T-cell (primary cell): ENCODE measurements around the gene PCLAF. TPM values are rescaled to one million over a fixed set of nuclear protein-coding genes. Genes with fewer than 3 reads are reported as not detected.

Experiments used
- ATAC-seq, 4 experiments: fragments of 200-7000 bp in 3 of 4; fragments of 150-1000 bp in 1 of 4; cut with Tn5 transposase; replicated peaks in 1 of 4; 1 replicate in 3 of 4; 2 replicates in 1 of 4; pipeline ENCODE4 v1.10.0; 2021; ENCODE audit warnings: moderate library complexity in 3 of 4, mild to moderate bottlenecking in 2 of 4, moderate number of reproducible peaks in 1 of 4
- CTCF ChIA-PET, 2 donors: fragments of 300-600 bp; sonication (Branson Sonifier 250); formaldehyde crosslinking; loops; one replicate each; lab custom pipeline; 2022; ENCODE audit warnings: antibody characterized with exemption in 2 of 2; lab: Charles Lee
- POLR2A ChIA-PET, 2 donors: fragments of 300-600 bp; sonication (Branson Sonifier 250); formaldehyde crosslinking; loops; one replicate each; lab custom pipeline; 2022; ENCODE audit warnings: antibody characterized with exemption in 2 of 2; lab: Charles Lee
- DNase-seq, 35 experiments: peaks; one replicate each; pipeline versions ENCODE4 v3.0.0 to v3.0.0-alpha.2; 2013 to 2023
- H3K27ac ChIP-seq: one replicate; pipeline ENCODE4 v1.5.1; 2013; ENCODE audit warnings: low read length
- H3K27me3 ChIP-seq, 2 experiments: replicated peaks in 1 of 2; 1 replicate in 1 of 2; 2 replicates in 1 of 2; pipeline versions ENCODE4 v1.6.1 to v1.7.0; 2013; ENCODE audit warnings: low read length in 1 of 2, mixed read lengths in 1 of 2; ENCODE audit not compliant: control insufficient read depth in 2 of 2, insufficient read depth in 2 of 2; ENCODE audit errors: extremely low read depth in 1 of 2
- H3K36me3 ChIP-seq, 2 donors: 1 replicate in 1 of 2; 2 replicates in 1 of 2; pipeline versions ENCODE4 v1.6.1 to v1.7.0; 2013; ENCODE audit warnings: low read length in 1 of 2; ENCODE audit not compliant: control insufficient read depth in 2 of 2, insufficient read depth in 1 of 2; ENCODE audit errors: extremely low read depth in 1 of 2
- H3K4me1 ChIP-seq, 2 experiments: 1 replicate in 1 of 2; 2 replicates in 1 of 2; pipeline versions ENCODE4 v1.6.1 to v1.7.0; 2013; ENCODE audit warnings: low read length in 2 of 2, mixed read lengths in 1 of 2; ENCODE audit not compliant: insufficient read depth in 2 of 2, control insufficient read depth in 1 of 2; ENCODE audit errors: extremely low read depth in 1 of 2
- H3K4me3 ChIP-seq, 2 donors: 1 replicate in 1 of 2; 2 replicates in 1 of 2; pipeline versions ENCODE4 v1.5.1 to v1.7.0; 2013; ENCODE audit warnings: mild to moderate bottlenecking in 2 of 2, low read length in 1 of 2, moderate library complexity in 1 of 2; ENCODE audit not compliant: control insufficient read depth in 1 of 2; ENCODE audit errors: extremely low read depth in 1 of 2
- H3K9me3 ChIP-seq: 2 replicates; pipeline ENCODE4 v1.7.0; 2013
- H3K27ac Mint-ChIP-seq, 2 donors: one replicate each; pipeline ENCODE4 v1.8.0; 2020 to 2021; ENCODE audit warnings: mild to moderate bottlenecking in 2 of 2, mixed read lengths in 2 of 2
- H3K27me3 Mint-ChIP-seq, 2 donors: one replicate each; pipeline ENCODE4 v1.8.0; 2021 to 2022; ENCODE audit warnings: mixed read lengths in 2 of 2
- H3K36me3 Mint-ChIP-seq: one replicate; pipeline ENCODE4 v1.8.0; 2021; ENCODE audit warnings: mixed read lengths
- H3K4me1 Mint-ChIP-seq, 3 donors: one replicate each; pipeline ENCODE4 v1.8.0; 2020 to 2022; ENCODE audit warnings: mixed read lengths in 3 of 3, mild to moderate bottlenecking in 1 of 3
- H3K4me3 Mint-ChIP-seq, 3 donors: one replicate each; pipeline ENCODE4 v1.8.0; 2020 to 2022; ENCODE audit warnings: mild to moderate bottlenecking in 3 of 3, mixed read lengths in 3 of 3, moderate library complexity in 3 of 3
- H3K9me3 Mint-ChIP-seq, 3 donors: one replicate each; pipeline ENCODE4 v1.8.0; 2020 to 2022; ENCODE audit warnings: mixed read lengths in 3 of 3
- WGBS: methylation state at CpG from one replicate; pipeline ENCODE4 v1.1.5; 2013; ENCODE audit warnings: missing lambda C conversion rate; ENCODE audit not compliant: insufficient coverage; 5-methylcytosine and 5-hydroxymethylcytosine counted together
- total RNA-seq, 35 experiments: library from RNA in 6 of 35; stranded (reverse) in 6 of 35; fragments of 120-200 nt in 1 of 35; gene quantifications; one replicate each; pipeline versions ENCODE4 v1.2.1 to v1.2.4 and lab custom pipeline; 2013 to 2026

The PCLAF gene
- total RNA-seq, 5 donors from 2014 or later (not counting 1 experiment from before 2014, with no cell fraction given): 0.96 to 2.4 (median 1.6) TPM

GRCh38 chr15:64355944-64356709, 25.1 kb downstream of the PCLAF start, which contains the start of gene CSNK1G1:
Gene CSNK1G1 (minus strand): TSS chr15:64356173. CDS start chr15:64300499, 55,674 bp downstream.
- Mint-ChIP-seq H3K36me3 (no peaks in the 10 kb centered on the region), H3K27me3 (no peaks in the 10 kb centered on the region), H3K27ac (peak within 1 kb of the TSS; percentile 87 to 88), H3K4me1 (peaks cover 18 to 23% (median 19%) of the 10 kb centered on the region in 3 donors), H3K9me3 (no peaks in the 10 kb centered on the region), H3K4me3 (peak within 1 kb of the TSS; percentile 87 to 95 (median 95))
- CTCF ChIA-PET: interaction anchor here in 1 of 2 donors (0.6 kb wide), 1 partner anchor 146 kb away, joined by 3 read pairs; no protein-coding TSS in a partner anchor
- Histone ChIP-seq H3K27ac (peak within 1 kb of the TSS; percentile 54), H3K9me3 (no peaks in the 10 kb centered on the region), H3K36me3 (no peaks in the 10 kb centered on the region), H3K27me3 (no peaks in the 10 kb centered on the region), H3K4me1 (peaks cover 2 to 9% of the 10 kb centered on the region in 2 experiments), H3K4me3 (peak within 1 kb of the TSS; percentile 90)
- POLR2A ChIA-PET: no interaction called here
- WGBS: 0% methylated on average over 21 of the region's 42 CpGs
- peak; percentile 99 for ATAC-seq
- peak; percentile 80 to 96 (median 90) for DNase-seq

- WGBS: 0% methylated on average over 10 of the region's 30 CpGs
- H3K4me1 ChIP-seq: peaks cover 2 to 9% of the 10 kb centered on the region in 2 experiments
- peak overlapping the region; percentile 54 for H3K27ac ChIP-seq
- H3K9me3 ChIP-seq: no peaks in the 10 kb centered on the region
- Mint-ChIP-seq H3K4me3 (peak overlapping the region; percentile 87 to 95 (median 95)), H3K27ac (peak overlapping the region; percentile 87 to 88), H3K27me3 (no peaks in the 10 kb centered on the region), H3K36me3 (no peaks in the 10 kb centered on the region), H3K4me1 (peaks cover 20 to 25% (median 20%) of the 10 kb centered on the region in 3 donors), H3K9me3 (no peaks in the 10 kb centered on the region)
- ChIA-PET POLR2A (no interaction called here), CTCF (interaction anchor here in 1 of 2 donors (0.6 kb wide), 1 partner anchor 146 kb away, joined by 3 read pairs; no protein-coding TSS in a partner anchor)
- H3K27me3 ChIP-seq: no peaks in the 10 kb centered on the region
- peak; percentile 18 to 32 (median 21) for ATAC-seq
- peak in 17 of 35 experiments; percentile 0 to 31 (median 5) for DNase-seq
- H3K36me3 ChIP-seq: no peaks in the 10 kb centered on the region
- peak overlapping the region; percentile 90 for H3K4me3 ChIP-seq
Measured at GRCh38 chr15:64355348-64355943, 25.8 kb downstream of the PCLAF start.

- no peaks in the 10 kb centered on the region for H3K27me3 ChIP-seq
- H3K4me3 ChIP-seq: peak overlapping the region; percentile 90
Measured at GRCh38 chr15:64354688-64355344, 26.4 kb downstream of the PCLAF start.

GRCh38 chr15:64351265-64351664, 30.0 kb downstream of the PCLAF start:
- no peak overlapping the region for H3K27ac Mint-ChIP-seq
- peaks cover 22 to 29% (median 28%) of the 10 kb centered on the region in 3 donors for H3K4me1 Mint-ChIP-seq
- WGBS: 100% methylated on average over 2 of the region's 7 CpGs

More at GRCh38 chr15:64354688-64355344, 26.4 kb downstream of the PCLAF start:
- ChIA-PET POLR2A (interaction anchor here in 1 of 2 donors (0.6 to 0.8 kb wide), 2 partner anchors 67 to 719 kb away, joined by 3 read pairs; no protein-coding TSS in a partner anchor), CTCF (no interaction called here)
- Mint-ChIP-seq H3K36me3 (no peaks in the 10 kb centered on the region), H3K4me3 (peak overlapping the region; percentile 87 to 95 (median 95)), H3K27me3 (no peaks in the 10 kb centered on the region), H3K27ac (peak overlapping the region; percentile 85 to 87), H3K9me3 (no peaks in the 10 kb centered on the region), H3K4me1 (peaks cover 20 to 25% (median 20%) of the 10 kb centered on the region in 3 donors)
- Histone ChIP-seq H3K27ac (peak overlapping the region; percentile 54), H3K36me3 (no peaks in the 10 kb centered on the region), H3K4me1 (peaks cover 2 to 9% of the 10 kb centered on the region in 2 experiments), H3K9me3 (no peaks in the 10 kb centered on the region)
- ATAC-seq (no peak), DNase-seq (no peak)
- 100% methylated on average over 1 of the region's 5 CpGs for WGBS

GRCh38 chr15:64349375-64349774, 31.9 kb downstream of the PCLAF start:
- no peak overlapping the region for H3K4me3 Mint-ChIP-seq
- H3K27me3 ChIP-seq: no peaks in the 10 kb centered on the region
- H3K36me3 Mint-ChIP-seq: peaks cover 18% of the 10 kb centered on the region
- H3K4me1 ChIP-seq: no peaks in the 10 kb centered on the region
- WGBS: 92% methylated on average over 2 of the region's 2 CpGs
- ChIA-PET POLR2A (interaction anchor here (0.7 kb wide), 2 partner anchors 304 to 686 kb away, joined by 3 to 5 read pairs; no protein-coding TSS in a partner anchor), CTCF (no interaction called here)
- no peaks in the 10 kb centered on the region for H3K9me3 Mint-ChIP-seq
- peaks cover 3 to 6% of the 10 kb centered on the region in 2 donors for H3K36me3 ChIP-seq
- peaks cover 22 to 27% (median 27%) of the 10 kb centered on the region in 3 donors for H3K4me1 Mint-ChIP-seq
- no peaks in the 10 kb centered on the region for H3K27me3 Mint-ChIP-seq
- H3K4me3 ChIP-seq: no peak overlapping the region
- no peaks in the 10 kb centered on the region for H3K9me3 ChIP-seq
- no peak overlapping the region for H3K27ac ChIP-seq
- no peak overlapping the region for H3K27ac Mint-ChIP-seq
- DNase-seq (no peak), ATAC-seq (no peak)

More at GRCh38 chr15:64351265-64351664, 30.0 kb downstream of the PCLAF start:
- no peak overlapping the region for H3K4me3 Mint-ChIP-seq
- H3K27me3 Mint-ChIP-seq: no peaks in the 10 kb centered on the region
- H3K27ac ChIP-seq: no peak overlapping the region
- no peaks in the 10 kb centered on the region for H3K9me3 ChIP-seq
- CTCF ChIA-PET: no interaction called here
- DNase-seq (no peak), ATAC-seq (no peak)
- no peaks in the 10 kb centered on the region for H3K27me3 ChIP-seq
- peaks cover 16% of the 10 kb centered on the region for H3K36me3 Mint-ChIP-seq
- peaks cover 3 to 6% of the 10 kb centered on the region in 2 donors for H3K36me3 ChIP-seq
- peaks cover 2 to 5% of the 10 kb centered on the region in 2 experiments for H3K4me1 ChIP-seq
- H3K4me3 ChIP-seq: no peak overlapping the region
- H3K9me3 Mint-ChIP-seq: no peaks in the 10 kb centered on the region
- POLR2A ChIA-PET: no interaction called here

- POLR2A ChIA-PET: interaction anchor here in 1 of 2 donors (0.7 kb wide), 1 partner anchor 28 kb away, joined by 3 read pairs; no protein-coding TSS in a partner anchor
- Mint-ChIP-seq H3K27me3 (no peaks in the 10 kb centered on the region), H3K9me3 (no peaks in the 10 kb centered on the region), H3K4me3 (no peak overlapping the region), H3K4me1 (peaks cover 24 to 31% (median 30%) of the 10 kb centered on the region in 3 donors), H3K36me3 (peaks cover 18% of the 10 kb centered on the region), H3K27ac (no peak overlapping the region)
- no peak for DNase-seq
- Histone ChIP-seq H3K36me3 (peaks cover 3 to 6% of the 10 kb centered on the region in 2 donors), H3K4me1 (no peaks in the 10 kb centered on the region), H3K27me3 (no peaks in the 10 kb centered on the region), H3K4me3 (no peak overlapping the region), H3K9me3 (no peaks in the 10 kb centered on the region), H3K27ac (no peak overlapping the region)
- no peak for ATAC-seq
- CTCF ChIA-PET: no interaction called here
- no CpG with 5 or more reads among the region's 1 CpG for WGBS
Measured at GRCh38 chr15:64348455-64348854, 32.8 kb downstream of the PCLAF start.
